HepG2 (cell line): ENCODE results near the gene PPCDC. TPM values are rescaled to one million over a fixed set of nuclear protein-coding genes. Genes with fewer than 3 reads are reported as not detected.

Experiments
- CEBPZ ChIP-seq: IDR thresholded peaks from 2 replicates; pipeline ENCODE4 v1.6.1; 2012; ENCODE audit warnings: low read length, improper control_type of control experiment
- HNRNPLL ChIP-seq: fragments of 200-400 bp; formaldehyde crosslinking; IDR thresholded peaks from 2 replicates; pipeline ENCODE4 v1.6.1; 2017; ENCODE audit warnings: mild to moderate bottlenecking, low read depth, low read length; ENCODE audit not compliant: poor library complexity, severe bottlenecking
- NRL ChIP-seq: sonication (generic); formaldehyde crosslinking; IDR thresholded peaks from 2 replicates; pipeline ENCODE4 v1.5.0; 2020; ENCODE audit warnings: missing genetic modification reagents, mild to moderate bottlenecking, moderate library complexity, borderline replicate concordance
- PHB2 ChIP-seq: fragments of 450-650 bp; IDR thresholded peaks from 2 replicates; pipeline ENCODE4 v1.6.1; 2018; ENCODE audit not compliant: partially characterized antibody
- TEAD2 ChIP-seq: sonication (generic); formaldehyde crosslinking; IDR thresholded peaks from 2 replicates; pipeline ENCODE4 v1.9.0; 2021; ENCODE audit warnings: missing genetic modification reagents
- ZEB1 ChIP-seq: IDR thresholded peaks from 2 replicates; pipeline ENCODE4 v1.6.1; 2012; ENCODE audit warnings: mild to moderate bottlenecking, low read depth, inconsistent platforms; ENCODE audit not compliant: insufficient replicate concordance
- ZMYM2 ChIP-seq: sonication (generic); formaldehyde crosslinking; IDR thresholded peaks from 2 replicates; pipeline ENCODE4 v1.8.0; 2022; ENCODE audit warnings: mild to moderate bottlenecking, missing genetic modification reagents
- ZNF225 ChIP-seq: sonication (generic); formaldehyde crosslinking; IDR thresholded peaks from 2 replicates; pipeline ENCODE4 v1.4.0; 2020; ENCODE audit warnings: mild to moderate bottlenecking, missing genetic modification reagents
- ZNF414 ChIP-seq: sonication (generic); formaldehyde crosslinking; IDR thresholded peaks from 2 replicates; pipeline ENCODE4 v1.5.0; 2020; ENCODE audit warnings: missing genetic modification reagents
- ZNF570 ChIP-seq: sonication (generic); formaldehyde crosslinking; IDR thresholded peaks from 2 replicates; pipeline ENCODE4 v1.4.0; 2020; ENCODE audit warnings: mild to moderate bottlenecking, missing genetic modification reagents, borderline replicate concordance
- ZNF749 ChIP-seq: sonication (generic); formaldehyde crosslinking; IDR thresholded peaks from 2 replicates; pipeline ENCODE4 v1.8.0; 2022; ENCODE audit warnings: mild to moderate bottlenecking, missing genetic modification reagents, moderate library complexity, borderline replicate concordance
- ZNF761 ChIP-seq: sonication (generic); formaldehyde crosslinking; conservative IDR thresholded peaks from 2 replicates; pipeline ENCODE4 v1.4.0; 2020; ENCODE audit warnings: mild to moderate bottlenecking, missing genetic modification reagents
- ZNF788 ChIP-seq: sonication (generic); formaldehyde crosslinking; IDR thresholded peaks from 2 replicates; pipeline ENCODE4 v1.5.0; 2020; ENCODE audit warnings: mild to moderate bottlenecking, missing genetic modification reagents, borderline replicate concordance
- polyA plus RNA-seq, 8 experiments: library from polyadenylated mRNA; depleted of rRNA in 3 of 8; stranded (reverse) in 7 of 8; unstranded in 1 of 8; fragments of >200 nt; fragmentation: Illumina TruSeq in 4 of 8; extraction: Trizol in 4 of 8; gene quantifications; 2 replicates each; pipeline versions ENCODE4 v1.2.1 to v1.2.3, GENCODE V29; 2011 to 2016; ENCODE audit warnings: low read depth in 4 of 8, missing spikeins in 1 of 8, mixed read lengths in 1 of 8; ENCODE audit not compliant: insufficient read depth in 1 of 8
- total RNA-seq, 5 experiments: library from RNA; depleted of rRNA; stranded (reverse); fragments of >200 nt; fragmentation: Illumina TruSeq; extraction: Trizol; gene quantifications; 2 replicates each; pipeline ENCODE4 v1.2.3, GENCODE V29; 2016; ENCODE audit warnings: low read depth in 1 of 5
- TF ChIP-seq, protein P1 (sequence below): IDR thresholded peaks from 2 replicates; pipeline ENCODE4 v1.6.1; 2016; ENCODE audit warnings: low read depth, control low read depth
- TF ChIP-seq, protein P2 (sequence below): fragments of 450-650 bp; IDR thresholded peaks from 2 replicates; pipeline ENCODE4 v1.6.1; 2017; ENCODE audit warnings: mild to moderate bottlenecking

PPCDC gene
- total and polyA plus RNA-seq, 2 of the 13 experiments (the other 11 are each of a cell fraction or from before 2014, with no cell fraction given): 12.3 to 12.8 TPM

GRCh38 chr15:75043509-75044257 is 20.3 kb downstream of the PPCDC start (continued):
- TF ChIP-seq ZNF225 (CRISPR knock-in tag) (no peak), HNRNPLL (no peak), NRL (no peak; the same call in 1 of the 2 replicates), ZNF414 (CRISPR knock-in tag) (no peak), ZNF749 (no peak), ZEB1 (no peak), TEAD2 (CRISPR knock-in tag) (no peak), PHB2 (no peak), ZMYM2 (CRISPR knock-in tag) (no peak), ZNF761 (peak; percentile 88), CEBPZ (no peak), ZNF570 (CRISPR knock-in tag) (0 out of 2 replicates have a peak, but pooled peaks have one; percentile 56), ZNF788 (peak; percentile 66; the same call in 1 of the 2 replicates)
- TF ChIP-seq, protein P1, sequence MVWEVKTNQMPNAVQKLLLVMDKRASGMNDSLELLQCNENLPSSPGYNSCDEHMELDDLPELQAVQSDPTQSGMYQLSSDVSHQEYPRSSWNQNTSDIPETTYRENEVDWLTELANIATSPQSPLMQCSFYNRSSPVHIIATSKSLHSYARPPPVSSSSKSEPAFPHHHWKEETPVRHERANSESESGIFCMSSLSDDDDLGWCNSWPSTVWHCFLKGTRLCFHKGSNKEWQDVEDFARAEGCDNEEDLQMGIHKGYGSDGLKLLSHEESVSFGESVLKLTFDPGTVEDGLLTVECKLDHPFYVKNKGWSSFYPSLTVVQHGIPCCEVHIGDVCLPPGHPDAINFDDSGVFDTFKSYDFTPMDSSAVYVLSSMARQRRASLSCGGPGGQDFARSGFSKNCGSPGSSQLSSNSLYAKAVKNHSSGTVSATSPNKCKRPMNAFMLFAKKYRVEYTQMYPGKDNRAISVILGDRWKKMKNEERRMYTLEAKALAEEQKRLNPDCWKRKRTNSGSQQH: peak; percentile 45; the same call in 1 of the 2 replicates
- TF ChIP-seq, protein P2, sequence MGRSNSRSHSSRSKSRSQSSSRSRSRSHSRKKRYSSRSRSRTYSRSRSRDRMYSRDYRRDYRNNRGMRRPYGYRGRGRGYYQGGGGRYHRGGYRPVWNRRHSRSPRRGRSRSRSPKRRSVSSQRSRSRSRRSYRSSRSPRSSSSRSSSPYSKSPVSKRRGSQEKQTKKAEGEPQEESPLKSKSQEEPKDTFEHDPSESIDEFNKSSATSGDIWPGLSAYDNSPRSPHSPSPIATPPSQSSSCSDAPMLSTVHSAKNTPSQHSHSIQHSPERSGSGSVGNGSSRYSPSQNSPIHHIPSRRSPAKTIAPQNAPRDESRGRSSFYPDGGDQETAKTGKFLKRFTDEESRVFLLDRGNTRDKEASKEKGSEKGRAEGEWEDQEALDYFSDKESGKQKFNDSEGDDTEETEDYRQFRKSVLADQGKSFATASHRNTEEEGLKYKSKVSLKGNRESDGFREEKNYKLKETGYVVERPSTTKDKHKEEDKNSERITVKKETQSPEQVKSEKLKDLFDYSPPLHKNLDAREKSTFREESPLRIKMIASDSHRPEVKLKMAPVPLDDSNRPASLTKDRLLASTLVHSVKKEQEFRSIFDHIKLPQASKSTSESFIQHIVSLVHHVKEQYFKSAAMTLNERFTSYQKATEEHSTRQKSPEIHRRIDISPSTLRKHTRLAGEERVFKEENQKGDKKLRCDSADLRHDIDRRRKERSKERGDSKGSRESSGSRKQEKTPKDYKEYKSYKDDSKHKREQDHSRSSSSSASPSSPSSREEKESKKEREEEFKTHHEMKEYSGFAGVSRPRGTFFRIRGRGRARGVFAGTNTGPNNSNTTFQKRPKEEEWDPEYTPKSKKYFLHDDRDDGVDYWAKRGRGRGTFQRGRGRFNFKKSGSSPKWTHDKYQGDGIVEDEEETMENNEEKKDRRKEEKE: no peak
